ENCODE measurements around the gene OASL. TPM values are rescaled to one million over a fixed set of nuclear protein-coding genes. Genes with fewer than 3 reads are reported as not detected.

Gene OASL
- total RNA-seq, 1 experiment from 2014 or later = not detected

DNA sequence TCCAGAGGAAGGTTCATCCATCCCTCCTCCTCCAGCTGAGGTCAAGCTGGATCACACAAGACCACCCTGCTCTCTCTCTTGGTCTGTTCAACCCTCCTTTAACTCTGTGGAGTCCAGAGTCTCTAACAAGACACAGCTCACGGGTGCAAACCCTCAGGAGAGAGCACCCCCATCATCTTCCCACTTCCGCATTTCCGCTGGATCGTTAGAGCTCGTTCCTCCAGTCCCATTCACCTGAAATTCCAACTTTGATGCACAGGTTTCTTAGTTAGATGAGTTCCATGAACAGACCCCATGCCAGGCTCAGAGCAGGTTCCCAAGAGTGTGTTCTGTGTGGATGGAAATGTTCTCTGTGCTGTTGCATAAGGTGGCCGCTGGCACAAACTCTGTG lies 49.1 kb upstream of the OASL start:
- no peak overlapping the region for H2BK20ac ChIP-seq (ENCODE audit: low read depth, low read length, poor library complexity, severe bottlenecking)
- no peaks in the 10 kb centered on the region for H3K9me3 ChIP-seq (ENCODE audit: control insufficient read depth, low read depth, low read length)
- no peak overlapping the region for H2AFZ ChIP-seq (ENCODE audit: low read length)
- H3K27me3 ChIP-seq (ENCODE audit: insufficient read depth, low read length) = no peaks in the 10 kb centered on the region
- Mint-ChIP-seq H3K36me3 (ENCODE audit: insufficient read depth in 1 of 3, low read depth in 3 of 3) (no peaks in the 10 kb centered on the region), H3K27me3 (ENCODE audit: low read depth) (peaks cover 12% of the 10 kb centered on the region), H3K4me1 (peaks cover 18 to 25% of the 10 kb centered on the region in 2 experiments), H3K9me3 (no peaks in the 10 kb centered on the region), H3K4me3 (no peak overlapping the region), H3K27ac (no peak overlapping the region)
- H4K91ac ChIP-seq (ENCODE audit: insufficient read length, low read depth, low read length) = no peak overlapping the region
- H2BK120ac ChIP-seq (ENCODE audit: low read depth, low read length, poor library complexity, severe bottlenecking) = no peak overlapping the region
- no peak overlapping the region for H3T11ph ChIP-seq (ENCODE audit: low read length)
- H3K79me1 ChIP-seq (ENCODE audit: insufficient read depth, low read depth, low read length, poor library complexity, severe bottlenecking) = no peaks in the 10 kb centered on the region
- no peak overlapping the region for H3K4me2 ChIP-seq (ENCODE audit: insufficient read depth, insufficient read length, low read length)
- no peak overlapping the region for H3K9ac ChIP-seq (ENCODE audit: extremely low read depth, insufficient read length, low read length)
- no peak overlapping the region for H4K8ac ChIP-seq (replicated peaks; ENCODE audit: insufficient read length, low read depth, low read length)
- H2BK12ac ChIP-seq (ENCODE audit: insufficient read length, low read depth, low read length) = no peak overlapping the region
- H3K4ac ChIP-seq (ENCODE audit: low read depth, low read length) = no peak overlapping the region
- TF ChIP-seq, protein P1, sequence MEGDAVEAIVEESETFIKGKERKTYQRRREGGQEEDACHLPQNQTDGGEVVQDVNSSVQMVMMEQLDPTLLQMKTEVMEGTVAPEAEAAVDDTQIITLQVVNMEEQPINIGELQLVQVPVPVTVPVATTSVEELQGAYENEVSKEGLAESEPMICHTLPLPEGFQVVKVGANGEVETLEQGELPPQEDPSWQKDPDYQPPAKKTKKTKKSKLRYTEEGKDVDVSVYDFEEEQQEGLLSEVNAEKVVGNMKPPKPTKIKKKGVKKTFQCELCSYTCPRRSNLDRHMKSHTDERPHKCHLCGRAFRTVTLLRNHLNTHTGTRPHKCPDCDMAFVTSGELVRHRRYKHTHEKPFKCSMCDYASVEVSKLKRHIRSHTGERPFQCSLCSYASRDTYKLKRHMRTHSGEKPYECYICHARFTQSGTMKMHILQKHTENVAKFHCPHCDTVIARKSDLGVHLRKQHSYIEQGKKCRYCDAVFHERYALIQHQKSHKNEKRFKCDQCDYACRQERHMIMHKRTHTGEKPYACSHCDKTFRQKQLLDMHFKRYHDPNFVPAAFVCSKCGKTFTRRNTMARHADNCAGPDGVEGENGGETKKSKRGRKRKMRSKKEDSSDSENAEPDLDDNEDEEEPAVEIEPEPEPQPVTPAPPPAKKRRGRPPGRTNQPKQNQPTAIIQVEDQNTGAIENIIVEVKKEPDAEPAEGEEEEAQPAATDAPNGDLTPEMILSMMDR (conservative IDR thresholded peaks at IDR 0.05) = no peak
- no peak overlapping the region for H3K56ac ChIP-seq (ENCODE audit: insufficient read length, low read depth, low read length)
- DNase-seq = no peak
- no peak overlapping the region for H2BK5ac ChIP-seq (ENCODE audit: insufficient read length, low read length)
- no peaks in the 10 kb centered on the region for H3K23me2 ChIP-seq (ENCODE audit: insufficient read length, low read depth, low read length, poor library complexity, severe bottlenecking)
- H4K5ac ChIP-seq (ENCODE audit: insufficient read length, low read depth, low read length) = no peak overlapping the region
- no peak overlapping the region for H2BK15ac ChIP-seq (ENCODE audit: low read depth, low read length)
- H3K4me1 ChIP-seq (ENCODE audit: insufficient read depth, low read length) = 0 out of 2 replicates have a peak, but pooled peaks cover 2% of the 10 kb centered on the region
- no peak overlapping the region for H2AK5ac ChIP-seq (ENCODE audit: insufficient read length, low read length)
- H3K14ac ChIP-seq (ENCODE audit: insufficient read depth, low read length) = no peak overlapping the region
- no peak overlapping the region for H3K23ac ChIP-seq (ENCODE audit: insufficient read length, low read depth, low read length)
- H3K27ac ChIP-seq (ENCODE audit: insufficient read length, low read depth, low read length) = no peak overlapping the region
- H4K20me1 ChIP-seq (ENCODE audit: control insufficient read depth, insufficient read depth, insufficient read length) = no peaks in the 10 kb centered on the region
- WGBS (ENCODE audit: extremely low coverage, insufficient read length, low lambda C conversion rate) = no CpG with 5 or more reads among the region's 6 CpGs
- no peaks in the 10 kb centered on the region for H3K79me2 ChIP-seq (ENCODE audit: insufficient read depth, low read length)
- H3K18ac ChIP-seq (ENCODE audit: insufficient read length, low read depth, low read length) = no peak overlapping the region

Data from H9 (cell line).